ENCODE results near the gene NFYC.

DNA sequence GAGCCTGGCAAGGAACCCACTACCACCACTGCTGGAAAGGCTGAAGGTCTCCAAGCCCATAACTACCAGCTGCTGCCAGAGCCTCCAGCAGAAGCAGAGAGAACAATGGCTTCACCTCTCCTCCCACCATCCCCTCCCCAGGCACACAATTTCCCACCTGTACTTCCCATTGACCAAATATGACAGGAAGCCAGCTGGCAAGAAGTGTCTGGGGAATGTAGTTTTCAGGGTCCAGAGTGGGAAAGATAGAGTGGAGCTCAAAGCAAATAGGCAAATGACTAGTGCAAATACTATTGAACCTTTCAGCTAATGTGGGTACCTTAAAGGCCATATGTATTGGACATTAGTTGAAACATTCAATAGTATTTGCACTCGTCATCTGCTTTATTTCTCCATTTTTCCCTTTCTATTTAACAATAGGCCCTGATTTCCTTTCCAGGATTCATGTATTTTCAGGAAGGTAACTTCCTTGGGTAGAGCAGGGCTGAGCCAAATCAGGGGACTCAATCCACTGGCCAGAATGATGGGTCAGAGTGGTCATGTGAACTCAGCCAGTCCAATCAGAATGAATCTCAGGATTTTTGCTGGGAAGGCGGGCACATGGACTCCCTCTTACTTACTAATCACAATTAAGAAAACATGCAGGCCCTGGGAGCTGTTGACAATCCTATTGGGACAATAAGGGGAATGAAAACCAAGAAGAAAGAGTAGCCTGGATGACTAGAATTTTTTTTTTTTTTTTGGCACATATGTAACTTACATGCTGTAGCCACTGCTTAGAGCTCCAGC is 12.1 kb upstream of the NFYC start:
- no peak for TF ChIP-seq GATA3 (IDR thresholded peaks at IDR 0.05; ENCODE audit: low read depth, low read length)
- no peak for TF ChIP-seq GATA2 (IDR thresholded peaks at IDR 0.05; ENCODE audit: low read depth, low read length)

All from SH-SY5Y (cell line).